IMR-90 (cell line): ENCODE data around the gene CHML. TPM values are rescaled to one million over a fixed set of nuclear protein-coding genes. Genes with fewer than 3 reads are reported as not detected.

Source experiments
- ATAC-seq: fragments of 200-7000 bp; cut with Tn5 transposase; 2 replicates; pipeline ENCODE4 v1.9.1; 2020; ENCODE audit warnings: low read depth, mild to moderate bottlenecking, moderate library complexity
- BruUV-seq: library from RNA; stranded (reverse); fragments of 400-500 nt; replicated peaks from 2 replicates; lab custom pipeline; 2021; lab: Mats Ljungman, UMichigan
- CTCF ChIA-PET: fragments of 300-600 bp; formaldehyde crosslinking; extraction: SDS; loops from one replicate; lab custom pipeline; 2021; ENCODE audit warnings: antibody characterized with exemption; lab: Yijun Ruan, JAX
- POLR2A ChIA-PET: fragments of 300-600 bp; sonication (Branson Sonifier 250); formaldehyde crosslinking; loops from one replicate; lab custom pipeline; 2022; ENCODE audit warnings: antibody characterized with exemption; ENCODE audit not compliant: unreplicated experiment; lab: Charles Lee
- DNase-seq: peaks from one replicate; pipeline ENCODE4 v3.0.0; 2013
- H2AFZ ChIP-seq: replicated peaks from 2 replicates; pipeline ENCODE3; 2013; ENCODE audit warnings: low read length, mild to moderate bottlenecking; ENCODE audit not compliant: poor library complexity
- H2AK5ac ChIP-seq: 2 replicates; pipeline ENCODE4 v1.6.1; 2013; ENCODE audit warnings: low read depth, low read length, inconsistent platforms
- H2AK9ac ChIP-seq: replicated peaks from 2 replicates; pipeline ENCODE3; 2013; ENCODE audit warnings: mild to moderate bottlenecking, low read depth, low read length, moderate library complexity; ENCODE audit not compliant: poor library complexity
- H2BK120ac ChIP-seq: 2 replicates; pipeline ENCODE4 v1.6.1; 2013; ENCODE audit warnings: low read depth, low read length, inconsistent platforms
- H2BK15ac ChIP-seq: 3 replicates; pipeline ENCODE4 v1.6.1; 2013; ENCODE audit warnings: low read depth, low read length, inconsistent platforms
- H2BK20ac ChIP-seq: 2 replicates; pipeline ENCODE4 v1.6.1; 2013; ENCODE audit warnings: low read depth, mild to moderate bottlenecking, inconsistent platforms, low read length, moderate library complexity
- H2BK5ac ChIP-seq: 2 replicates; pipeline ENCODE4 v1.6.1; 2013; ENCODE audit warnings: mild to moderate bottlenecking, low read depth, low read length, inconsistent platforms; ENCODE audit not compliant: poor library complexity, severe bottlenecking
- H3K14ac ChIP-seq: replicated peaks from 2 replicates; pipeline ENCODE4 v1.6.1; 2013; ENCODE audit warnings: low read depth, low read length, inconsistent platforms
- H3K18ac ChIP-seq: 2 replicates; pipeline ENCODE4 v1.6.1; 2013; ENCODE audit warnings: low read depth, low read length, control low read depth
- H3K23ac ChIP-seq: 2 replicates; pipeline ENCODE4 v1.6.1; 2013; ENCODE audit warnings: low read depth, low read length, inconsistent platforms
- H3K27ac ChIP-seq: 2 replicates; pipeline ENCODE4 v1.5.1; 2013; ENCODE audit warnings: mild to moderate bottlenecking, control low read depth, low read length; ENCODE audit not compliant: insufficient read depth
- H3K27me3 ChIP-seq: 2 replicates; pipeline ENCODE4 v1.6.1; 2013; ENCODE audit warnings: low read length; ENCODE audit not compliant: control insufficient read depth, insufficient read depth
- H3K36me3 ChIP-seq: 2 replicates; pipeline ENCODE4 v1.6.1; 2013; ENCODE audit warnings: low read length, mixed read lengths; ENCODE audit not compliant: control insufficient read depth, insufficient read depth
- H3K4ac ChIP-seq: 2 replicates; pipeline ENCODE4 v1.6.1; 2013; ENCODE audit warnings: low read depth, low read length, inconsistent platforms
- H3K4me1 ChIP-seq: 2 replicates; pipeline ENCODE4 v1.6.1; 2013; ENCODE audit warnings: low read length, mixed read lengths; ENCODE audit not compliant: control insufficient read depth, insufficient read depth
- H3K4me2 ChIP-seq: 2 replicates; pipeline ENCODE4 v1.6.1; 2013; ENCODE audit warnings: low read depth, mild to moderate bottlenecking, control low read depth, low read length, moderate library complexity
- H3K4me3 ChIP-seq: 2 replicates; pipeline ENCODE4 v1.5.1; 2013; ENCODE audit warnings: low read depth, mild to moderate bottlenecking, control low read depth, low read length, moderate library complexity; ENCODE audit not compliant: insufficient read depth
- H3K56ac ChIP-seq: 2 replicates; pipeline ENCODE4 v1.6.1; 2013; ENCODE audit warnings: low read length, inconsistent platforms; ENCODE audit not compliant: insufficient read depth; ENCODE audit errors: extremely low read depth
- H3K79me1 ChIP-seq, 2 experiments: 2 replicates each; pipeline ENCODE4 v1.6.1; 2013; ENCODE audit warnings: low read length in 2 of 2, inconsistent platforms in 1 of 2, low read depth in 1 of 2
- H3K9ac ChIP-seq: 2 replicates; pipeline ENCODE4 v1.6.1; 2013; ENCODE audit warnings: low read depth, low read length, control low read depth
- H3K9me1 ChIP-seq: 2 replicates; pipeline ENCODE4 v1.6.1; 2013; ENCODE audit warnings: low read length, inconsistent platforms; ENCODE audit not compliant: insufficient read depth
- H3K9me3 ChIP-seq: 2 replicates; pipeline ENCODE4 v1.6.1; 2013; ENCODE audit warnings: low read length; ENCODE audit not compliant: control insufficient read depth, insufficient read depth
- H4K20me1 ChIP-seq: 2 replicates; pipeline ENCODE4 v1.6.1; 2013; ENCODE audit warnings: low read length, inconsistent platforms; ENCODE audit not compliant: insufficient read depth
- H4K5ac ChIP-seq: 2 replicates; pipeline ENCODE4 v1.6.1; 2013; ENCODE audit warnings: mild to moderate bottlenecking, low read depth, low read length, control low read depth
- H4K8ac ChIP-seq, 2 experiments: 2 replicates each; pipeline ENCODE4 v1.6.1; 2013; ENCODE audit warnings: low read depth in 2 of 2, low read length in 2 of 2, control low read depth in 1 of 2, inconsistent platforms in 1 of 2
- H4K91ac ChIP-seq: 2 replicates; pipeline ENCODE4 v1.6.1; 2013; ENCODE audit warnings: low read depth, low read length, inconsistent platforms; ENCODE audit not compliant: insufficient read depth
- CTCF ChIP-seq: conservative IDR thresholded peaks from 2 replicates; pipeline ENCODE4 v1.5.1; 2012; ENCODE audit warnings: mild to moderate bottlenecking, low read depth, low read length, improper control_type of control experiment
- ELK1 ChIP-seq: fragments of 150-350 bp; IDR thresholded peaks from 2 replicates; pipeline ENCODE4 v1.6.1; 2016; ENCODE audit warnings: low read depth, mild to moderate bottlenecking, low read length, moderate library complexity, borderline replicate concordance
- WGBS, 2 experiments: methylation state at CpG; one replicate each; pipeline versions ENCODE4 v1.1.5 to v1.1.7; 2013; ENCODE audit warnings: missing lambda C conversion rate in 2 of 2; ENCODE audit not compliant: insufficient read length in 1 of 2; ENCODE audit errors: extremely low coverage in 2 of 2; 5-methylcytosine and 5-hydroxymethylcytosine counted together
- dilution Hi-C: fragments of 300-500 bp; cut with HindIII; formaldehyde crosslinking; loops from one replicate; pipeline ENCODE4 v1.14.3; 2018; ENCODE audit warnings: low sequenced_read_pairs; ENCODE audit not compliant: unreplicated experiment
- in situ Hi-C: fragments of 300-500 bp; cut with MboI; formaldehyde crosslinking; loops from 3 replicates; pipeline ENCODE4 v1.14.3; 2019; ENCODE audit warnings: low sequenced_read_pairs, inconsistent platforms, mixed read lengths
- intact Hi-C: fragments of 100-400 bp; cut with micrococcal nuclease; formaldehyde crosslinking; loops from 2 replicates; pipeline ENCODE4 v1.10.0; 2022
- polyA plus RNA-seq, 3 experiments: library from polyadenylated mRNA; depleted of rRNA; stranded (reverse); fragments of >200 nt; gene quantifications; 2 replicates each; pipeline ENCODE4 v1.2.3, GENCODE V29; 2012; ENCODE audit warnings: low replicate concordance in 1 of 3
- total RNA-seq: library from RNA; depleted of rRNA; stranded (reverse); fragments of >200 nt; gene quantifications from 2 replicates; pipeline ENCODE4 v1.2.3, GENCODE V29; 2012

The CHML gene
- total and polyA plus RNA-seq, 2 of the 4 experiments (the other 2 are of a cell fraction) = 5.3 to 25.6 TPM

GRCh38 chr1:241605146-241605805 is 34.9 kb downstream of the CHML start:
- H2BK5ac ChIP-seq = no peak overlapping the region
- peaks cover 4% of the 10 kb centered on the region for H3K9me1 ChIP-seq
- H2BK15ac ChIP-seq = no peak overlapping the region
- intact Hi-C loops = no loop called here
- no peak overlapping the region for H3K27ac ChIP-seq
- H3K27me3 ChIP-seq = no peaks in the 10 kb centered on the region
- 0 out of 4 replicates have a peak, but pooled peaks cover 3% of the 10 kb centered on the region in 2 experiments for H3K79me1 ChIP-seq
- H2AFZ ChIP-seq = no peak overlapping the region
- H4K8ac ChIP-seq = no peak overlapping the region
- H4K20me1 ChIP-seq = no peaks in the 10 kb centered on the region
- no peak overlapping the region for H2AK5ac ChIP-seq
- H2BK20ac ChIP-seq = no peak overlapping the region
- no peak overlapping the region for H3K18ac ChIP-seq
- dilution Hi-C loops = no loop called here
- no peak overlapping the region for H2AK9ac ChIP-seq
- peaks cover 3% of the 10 kb centered on the region; the same call in 1 of the 2 replicates for H3K36me3 ChIP-seq
- no TSS peak for BruUV-seq
- no peaks in the 10 kb centered on the region for H3K9me3 ChIP-seq
- TF ChIP-seq ELK1 (no peak), CTCF (0 out of 2 replicates have a peak, but pooled peaks have one; percentile 13)
- no peak for ATAC-seq
- POLR2A ChIA-PET = no interaction called here
- H3K4me2 ChIP-seq = no peak overlapping the region
- H3K56ac ChIP-seq = no peak overlapping the region
- no peak overlapping the region for H3K14ac ChIP-seq
- H3K23ac ChIP-seq = no peak overlapping the region
- H3K4me3 ChIP-seq = no peak overlapping the region
- CTCF ChIA-PET = interaction anchor here (0.6 to 1.0 kb wide), 2 partner anchors 131 to 912 kb away, joined by 3 to 4 read pairs; no protein-coding TSS in a partner anchor
- WGBS, 2 experiments = 60% methylated on average over 1 of the region's 9 CpGs; no CpG with 5 or more reads in 1 of the 2 experiments
- no peak overlapping the region for H4K5ac ChIP-seq
- no peak overlapping the region for H2BK120ac ChIP-seq
- peaks cover 10% of the 10 kb centered on the region for H3K4me1 ChIP-seq
- in situ Hi-C loops = loop anchor here (25.0 kb wide), 1 partner anchor 1707 kb away; no protein-coding TSS in a partner anchor
- DNase-seq = no peak
- no peak overlapping the region for H3K4ac ChIP-seq
- H3K9ac ChIP-seq = no peak overlapping the region
- no peak overlapping the region for H4K91ac ChIP-seq
